H1 (cell line): Measurements from ENCODE around the gene DLG4. TPM values are rescaled to one million over a fixed set of nuclear protein-coding genes. Genes with fewer than 3 reads are reported as not detected.

ENCODE experiments used
- CTCF ChIA-PET: fragments of 300-600 bp; sonication (Branson Sonifier 250); formaldehyde crosslinking; loops from one replicate; lab custom pipeline; 2021; ENCODE audit not compliant: partially characterized antibody; lab: Charles Lee
- POLR2A ChIA-PET: fragments of 300-600 bp; sonication (Branson Sonifier 250); formaldehyde crosslinking; loops from one replicate; lab custom pipeline; 2021; ENCODE audit warnings: inconsistent platforms; ENCODE audit not compliant: partially characterized antibody; lab: Charles Lee
- DNase-seq, 2 experiments: peaks; one replicate each; pipeline versions ENCODE4 v3.0.0 to v3.0.0-alpha.2; 2010 to 2022; ENCODE audit warnings: low spot score in 2 of 2, low read depth in 1 of 2, mixed read lengths in 1 of 2
- FAIRE-seq: peaks from 2 replicates; lab custom pipeline; 2011; peaks lifted over from hg19 to GRCh38; lab: Jason Lieb, UNC
- H2AFZ ChIP-seq: 2 replicates; pipeline ENCODE4 v1.8.1; 2012; ENCODE audit warnings: low read length, inconsistent platforms
- H2AK5ac ChIP-seq: 2 replicates; pipeline ENCODE4 v1.6.1; 2013; ENCODE audit warnings: low read depth, low read length
- H2BK120ac ChIP-seq: replicated peaks from 2 replicates; pipeline ENCODE3; 2013; ENCODE audit warnings: low read depth, low read length, inconsistent platforms
- H2BK12ac ChIP-seq: 2 replicates; pipeline ENCODE4 v1.6.1; 2013; ENCODE audit warnings: low read depth, low read length
- H2BK15ac ChIP-seq: 2 replicates; pipeline ENCODE4 v1.6.1; 2013; ENCODE audit warnings: low read length
- H2BK20ac ChIP-seq: 2 replicates; pipeline ENCODE4 v1.6.1; 2013; ENCODE audit warnings: low read length
- H2BK5ac ChIP-seq: 2 replicates; pipeline ENCODE4 v1.6.1; 2013; ENCODE audit warnings: low read depth, low read length
- H3K14ac ChIP-seq: 2 replicates; pipeline ENCODE4 v1.6.1; 2013; ENCODE audit warnings: inconsistent platforms; ENCODE audit not compliant: insufficient read length
- H3K18ac ChIP-seq: 2 replicates; pipeline ENCODE4 v1.6.1; 2013; ENCODE audit warnings: low read length; ENCODE audit errors: extremely low read depth
- H3K23ac ChIP-seq: 2 replicates; pipeline ENCODE4 v1.6.1; 2013; ENCODE audit warnings: inconsistent platforms; ENCODE audit not compliant: insufficient read length
- H3K23me2 ChIP-seq: 2 replicates; pipeline ENCODE4 v1.6.1; 2013; ENCODE audit warnings: low read depth, low read length
- H3K27ac ChIP-seq: 2 replicates; pipeline ENCODE4 v1.6.1; 2011; ENCODE audit warnings: low read depth, low read length, inconsistent platforms
- H3K27me3 ChIP-seq, 4 experiments: replicated peaks in 1 of 4; 1 replicate in 1 of 4; 2 replicates in 3 of 4; pipeline versions ENCODE4 v1.6.1 to v1.8.1; 2011 to 2013; ENCODE audit warnings: low read length in 3 of 4, mild to moderate bottlenecking in 3 of 4, inconsistent platforms in 2 of 4, mixed read lengths in 2 of 4, moderate library complexity in 1 of 4; ENCODE audit not compliant: control insufficient read depth in 3 of 4, insufficient read depth in 3 of 4; ENCODE audit errors: extremely low read depth in 1 of 4
- H3K36me3 ChIP-seq, 4 experiments: 2 replicates each; pipeline versions ENCODE4 v1.6.1 to v1.8.1; 2011 to 2013; ENCODE audit warnings: mild to moderate bottlenecking in 4 of 4, low read length in 3 of 4, moderate library complexity in 2 of 4, control low read depth in 1 of 4, inconsistent platforms in 1 of 4; ENCODE audit not compliant: insufficient read depth in 4 of 4, control insufficient read depth in 2 of 4
- H3K4ac ChIP-seq: replicated peaks from 2 replicates; pipeline ENCODE3; 2013; ENCODE audit warnings: low read length, low read depth, mixed read lengths, inconsistent platforms; ENCODE audit not compliant: insufficient read length
- H3K4me1 ChIP-seq, 4 experiments: replicated peaks in 1 of 4; 1 replicate in 1 of 4; 2 replicates in 3 of 4; pipeline versions ENCODE4 v1.6.1 to v1.8.1; 2011 to 2013; ENCODE audit warnings: low read length in 3 of 4, inconsistent platforms in 2 of 4, mixed read lengths in 1 of 4; ENCODE audit not compliant: insufficient read depth in 4 of 4, control insufficient read depth in 3 of 4
- H3K4me2 ChIP-seq, 2 experiments: 2 replicates each; pipeline versions ENCODE4 v1.6.1 to v1.8.1; 2011 to 2013; ENCODE audit warnings: low read depth in 2 of 2, low read length in 2 of 2, control low read depth in 1 of 2, inconsistent platforms in 1 of 2, mild to moderate bottlenecking in 1 of 2; ENCODE audit not compliant: insufficient read depth in 1 of 2
- H3K4me3 ChIP-seq, 4 experiments: fragments of 200-600, 300-600 bp in 1 of 4; sonication (generic), shearing (Covaris generic), sonication (Bioruptor Twin) in 1 of 4; 2 replicates each; pipeline versions ENCODE4 v1.5.1 to v1.8.1; 2011 to 2016; ENCODE audit warnings: low read length in 4 of 4, low read depth in 3 of 4, control low read depth in 2 of 4, inconsistent platforms in 2 of 4, mild to moderate bottlenecking in 2 of 4, mixed read lengths in 1 of 4, moderate library complexity in 1 of 4; ENCODE audit not compliant: insufficient read depth in 2 of 4; ENCODE audit errors: extremely low read depth in 1 of 4
- H3K56ac ChIP-seq: replicated peaks from 2 replicates; pipeline ENCODE3; 2013; ENCODE audit warnings: low read depth, mild to moderate bottlenecking, mixed read lengths, low read length, inconsistent platforms; ENCODE audit not compliant: insufficient read length
- H3K79me1 ChIP-seq: 2 replicates; pipeline ENCODE4 v1.6.1; 2013; ENCODE audit warnings: low read depth, low read length, control low read depth
- H3K79me2 ChIP-seq, 2 experiments: 2 replicates each; pipeline versions ENCODE4 v1.6.1 to v1.8.1; 2012 to 2013; ENCODE audit warnings: low read length in 2 of 2, mild to moderate bottlenecking in 2 of 2, inconsistent platforms in 1 of 2; ENCODE audit not compliant: insufficient read depth in 2 of 2, control insufficient read depth in 1 of 2
- H3K9ac ChIP-seq, 4 experiments: replicated peaks in 1 of 4; 1 replicate in 1 of 4; 2 replicates in 3 of 4; pipeline versions ENCODE4 v1.6.1 to v1.8.1; 2011 to 2013; ENCODE audit warnings: low read depth in 3 of 4, low read length in 3 of 4, control low read depth in 2 of 4, mild to moderate bottlenecking in 2 of 4, moderate library complexity in 2 of 4, inconsistent platforms in 1 of 4; ENCODE audit errors: extremely low read depth in 1 of 4
- H3K9me3 ChIP-seq, 2 experiments: 2 replicates each; pipeline versions ENCODE4 v1.6.1 to v1.8.1; 2012 to 2013; ENCODE audit warnings: mild to moderate bottlenecking in 2 of 2, moderate library complexity in 2 of 2, control low read depth in 1 of 2, inconsistent platforms in 1 of 2, low read depth in 1 of 2, low read length in 1 of 2, mixed read lengths in 1 of 2; ENCODE audit not compliant: insufficient read depth in 2 of 2
- H4K20me1 ChIP-seq, 2 experiments: replicated peaks in 1 of 2; 2 replicates each; pipeline versions ENCODE3 to v1.8.1; 2011 to 2013; ENCODE audit warnings: inconsistent platforms in 2 of 2, low read length in 2 of 2, mild to moderate bottlenecking in 1 of 2; ENCODE audit not compliant: insufficient read depth in 2 of 2, control insufficient read depth in 1 of 2
- H4K5ac ChIP-seq: 2 replicates; pipeline ENCODE4 v1.6.1; 2013; ENCODE audit warnings: low read length, low read depth, mixed read lengths, inconsistent platforms; ENCODE audit not compliant: insufficient read length
- H4K8ac ChIP-seq: 2 replicates; pipeline ENCODE4 v1.8.0; 2013; ENCODE audit warnings: mild to moderate bottlenecking, moderate library complexity, low read length, inconsistent platforms; ENCODE audit not compliant: insufficient read depth; ENCODE audit errors: extremely low read depth
- H4K91ac ChIP-seq: replicated peaks from 2 replicates; pipeline ENCODE3; 2013; ENCODE audit warnings: low read length, mixed read lengths, inconsistent platforms; ENCODE audit not compliant: insufficient read length
- CBX5 ChIP-seq: fragments of 300-800, 300-1000 bp; sonication (generic); IDR thresholded peaks from 2 replicates; pipeline ENCODE4 v1.7.1; 2016; ENCODE audit warnings: antibody characterized with exemption, low read length, low read depth
- CREB1 ChIP-seq: IDR thresholded peaks from 2 replicates; pipeline ENCODE4 v1.6.1; 2012; ENCODE audit warnings: inconsistent platforms
- CTBP2 ChIP-seq: IDR thresholded peaks from 2 replicates; pipeline ENCODE4 v1.7.0; 2011; ENCODE audit warnings: borderline replicate concordance, mild to moderate bottlenecking, moderate library complexity, mixed read lengths, low read length; ENCODE audit not compliant: insufficient read depth, insufficient read length
- GABPA ChIP-seq: IDR thresholded peaks from 2 replicates; pipeline ENCODE4 v1.6.1; 2011; ENCODE audit warnings: mild to moderate bottlenecking, low read length, moderate library complexity, borderline replicate concordance; ENCODE audit not compliant: insufficient read depth
- HDAC6 ChIP-seq: IDR thresholded peaks from one replicate; pipeline ENCODE4 v1.7.1; 2012; ENCODE audit warnings: low read depth, mild to moderate bottlenecking, inconsistent platforms, low read length, moderate library complexity
- JUND ChIP-seq: IDR thresholded peaks from 2 replicates; pipeline ENCODE4 v1.6.1; 2011; ENCODE audit warnings: mild to moderate bottlenecking, improper control_type of control experiment, low read length
- KDM1A ChIP-seq: fragments of 200-600, 300-600 bp; sonication (generic); IDR thresholded peaks from 2 replicates; pipeline ENCODE4 v1.7.1; 2016; ENCODE audit warnings: mild to moderate bottlenecking, low read length, borderline replicate concordance
- POLR2AphosphoS5 ChIP-seq: IDR thresholded peaks from 2 replicates; pipeline ENCODE4 v1.6.1; 2011; ENCODE audit warnings: low read depth, low read length
- SIN3A ChIP-seq, 2 experiments: IDR thresholded peaks in 1 of 2; conservative IDR thresholded peaks in 1 of 2; 2 replicates each; pipeline ENCODE4 v1.6.1; 2011 to 2012; ENCODE audit warnings: low read length in 2 of 2, improper control_type of control experiment in 1 of 2, low read depth in 1 of 2, mild to moderate bottlenecking in 1 of 2
- SP4 ChIP-seq: IDR thresholded peaks from 2 replicates; pipeline ENCODE4 v1.6.1; 2012; ENCODE audit warnings: low read length, inconsistent platforms
- TCF12 ChIP-seq: IDR thresholded peaks from 2 replicates; pipeline ENCODE4 v1.6.1; 2011; ENCODE audit warnings: low read depth, mild to moderate bottlenecking, low read length
- TEAD4 ChIP-seq: IDR thresholded peaks from 2 replicates; pipeline ENCODE4 v1.6.1; 2012; ENCODE audit warnings: low read depth, low read length, inconsistent platforms, mixed read lengths
- YY1 ChIP-seq: IDR thresholded peaks from 2 replicates; pipeline ENCODE4 v1.6.1; 2011; ENCODE audit warnings: low read depth, mild to moderate bottlenecking, low read length
- WGBS, 2 experiments: shearing (Covaris generic) in 1 of 2; methylation state at CpG; one replicate each; pipeline versions ENCODE4 v1.1.6 to v1.1.7; 2013 to 2015; ENCODE audit warnings: low lambda C conversion rate in 2 of 2, mixed read lengths in 2 of 2, inconsistent platforms in 1 of 2, low coverage in 1 of 2, missing lambda C conversion rate in 1 of 2; ENCODE audit not compliant: insufficient replicate concordance in 2 of 2, insufficient coverage in 1 of 2, insufficient read length in 1 of 2; ENCODE audit errors: extremely low coverage in 1 of 2, missing lambda C conversion rate in 1 of 2; 5-methylcytosine and 5-hydroxymethylcytosine counted together
- polyA plus RNA-seq, 7 experiments: library from polyadenylated mRNA; depleted of rRNA in 3 of 7; stranded (reverse) in 5 of 7; unstranded in 2 of 7; fragments of >200 nt in 5 of 7; fragments of 200-250 nt in 2 of 7; gene quantifications; 1 replicate in 5 of 7; 2 replicates in 1 of 7; 4 replicates in 1 of 7; pipeline versions ENCODE4 v1.2.1 to v1.2.3, GENCODE V29; 2011 to 2013; ENCODE audit warnings: missing spikeins in 2 of 7, mixed read lengths in 2 of 7
- total RNA-seq: library from RNA; stranded (reverse); fragmentation: NEBNext Ultra II Directional; extraction: Animal tissue kit (Norgen Biotek cat#: 25700); gene quantifications from 2 replicates; pipeline ENCODE4 v1.2.1, GENCODE V29; 2021

DLG4 gene
- total and polyA plus RNA-seq, 2 of the 8 experiments (the other 6 are each of a cell fraction or from before 2014, with no cell fraction given): 18.9 to 45.9 TPM

DNA sequence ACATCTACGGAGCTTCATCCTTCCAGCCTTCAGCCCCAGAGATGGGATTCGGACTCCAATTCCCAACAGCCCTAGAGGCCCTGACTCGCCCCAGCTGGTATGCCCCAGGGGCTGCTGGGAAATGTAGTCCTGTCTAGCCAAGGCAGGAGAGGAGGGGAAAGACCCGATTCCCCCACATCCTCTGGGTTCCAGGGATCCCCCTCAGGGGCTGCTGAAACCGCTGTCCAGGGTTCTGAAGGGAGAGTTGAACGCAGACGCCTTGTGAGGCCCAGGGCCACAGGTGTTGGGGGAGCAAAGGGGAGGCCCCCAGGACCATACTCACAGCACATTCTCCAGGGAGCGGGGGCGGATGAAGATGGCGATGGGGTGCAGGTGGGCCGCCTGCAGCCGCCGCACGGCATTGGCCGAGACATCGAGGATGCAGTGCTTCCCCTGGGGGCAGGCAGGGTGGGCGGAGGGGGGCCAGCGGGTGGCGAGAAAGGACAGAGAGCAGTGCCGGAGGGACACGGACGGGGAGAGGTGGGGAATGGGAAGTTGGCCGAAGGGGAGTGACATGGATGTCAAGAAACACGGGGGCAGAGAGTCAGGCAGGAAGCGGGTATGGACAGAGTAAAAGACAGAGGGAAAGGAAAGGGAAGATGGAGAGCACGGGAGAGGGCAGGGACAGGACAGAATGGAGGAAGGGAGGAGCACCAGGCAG is 27.9 kb downstream of the DLG4 start:
- DNase-seq (peak; percentile 53 to 86), FAIRE-seq (peak; percentile 70)
- Histone ChIP-seq H4K20me1 (peaks cover 5 to 13% of the 10 kb centered on the region in 2 experiments), H3K79me2 (no peaks in the 10 kb centered on the region), H3K23ac (no peak overlapping the region), H2BK15ac (no peak overlapping the region), H2AFZ (no peak overlapping the region), H4K5ac (no peak overlapping the region), H3K27ac (no peak overlapping the region), H3K4me2 (no peak overlapping the region), H2AK5ac (no peak overlapping the region), H3K56ac (no peak overlapping the region), H4K91ac (no peak overlapping the region), H2BK5ac (no peak overlapping the region), H3K4me3 (no peak overlapping the region), H3K4ac (no peak overlapping the region), H3K23me2 (no peaks in the 10 kb centered on the region), H3K4me1 (no peaks in the 10 kb centered on the region), H3K36me3 (peaks cover 13 to 35% (median 25%) of the 10 kb centered on the region in 4 experiments; a peak in 7 of 8 replicates), H3K79me1 (no peaks in the 10 kb centered on the region), H2BK12ac (no peak overlapping the region), H3K18ac (no peak overlapping the region), H3K27me3 (no peaks in the 10 kb centered on the region), H3K9me3 (no peaks in the 10 kb centered on the region), H3K9ac (no peak overlapping the region), H2BK20ac (no peak overlapping the region), H4K8ac (no peak overlapping the region; the same call in 1 of the 2 replicates), H2BK120ac (no peak overlapping the region), H3K14ac (no peak overlapping the region)
- WGBS, 2 experiments: 79% methylated on average over 19 of the region's 26 CpGs; no CpG with 5 or more reads in 1 of the 2 experiments
- ChIA-PET POLR2A (interaction anchor here (1.2 kb wide), 3 partner anchors 14 to 29 kb away, joined by 3 to 7 read pairs (median 6); no protein-coding TSS in a partner anchor), CTCF (interaction anchor here (1.0 to 1.1 kb wide), 2 partner anchors 29 to 146 kb away, joined by 3 read pairs; no protein-coding TSS in a partner anchor)
- TF ChIP-seq TCF12: no peak
- TF ChIP-seq CBX5: no peak
- TF ChIP-seq CREB1: peak; percentile 72
- peak; percentile 78 for TF ChIP-seq TEAD4
- TF ChIP-seq GABPA: no peak
- TF ChIP-seq SP4: no peak
- no peak for TF ChIP-seq KDM1A
- peak; percentile 37; the same call in 1 of the 2 replicates for TF ChIP-seq YY1
- TF ChIP-seq CTBP2: no peak
- no peak for TF ChIP-seq POLR2AphosphoS5
- TF ChIP-seq HDAC6: no peak
- peak; percentile 90 to 98; a peak in 3 of 4 replicates for TF ChIP-seq SIN3A (conservative IDR thresholded peaks at IDR 0.05 in 1 of 2, IDR thresholded peaks at IDR 0.05 in 1 of 2; ENCODE audit: low read depth in 1 of 2, low read length in 2 of 2)
- TF ChIP-seq JUND: 0 out of 2 replicates have a peak, but pooled peaks have one; percentile 63
